ENCODE measurements around the gene FLYWCH2.

FLYWCH2 gene

DNA sequence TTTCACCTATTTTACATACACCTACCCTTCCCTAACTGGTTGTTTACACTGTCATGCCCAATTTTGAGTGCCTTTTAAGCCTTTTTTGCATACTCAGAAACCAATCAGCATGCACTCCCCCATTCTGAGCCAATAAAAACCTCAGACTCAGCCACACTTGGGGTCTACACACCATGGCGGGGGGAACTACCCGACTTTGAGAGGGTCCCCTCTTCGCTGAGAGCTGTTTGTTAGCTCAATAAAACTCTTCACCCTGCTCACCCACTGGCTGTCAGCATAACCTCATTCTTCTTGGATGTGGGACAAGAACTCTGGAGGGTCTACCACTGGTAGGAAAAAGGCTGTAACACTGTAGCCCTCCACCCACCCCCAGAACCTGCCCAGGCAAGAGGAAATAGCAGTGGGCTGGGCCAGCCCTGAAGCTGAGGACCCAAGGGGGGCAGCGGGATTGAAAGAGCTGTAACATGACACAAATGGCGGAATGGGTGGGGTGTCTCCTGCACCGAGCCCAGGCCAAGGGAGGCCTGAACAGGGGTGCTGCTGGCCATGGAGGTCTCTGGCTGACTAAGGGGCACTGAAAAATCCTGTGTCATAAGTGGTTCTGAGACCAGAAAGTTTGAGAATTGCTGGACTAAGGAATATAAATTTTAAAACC lies 3.0 kb upstream of the FLYWCH2 start:
- Mint-ChIP-seq H3K4me3 (no peak overlapping the region), H3K27ac (no peak overlapping the region), H3K4me1 (ENCODE audit: low read depth in 2 of 2) (peaks cover 10 to 12% of the 10 kb centered on the region in 2 donors), H3K27me3 (no peaks in the 10 kb centered on the region), H3K36me3 (ENCODE audit: insufficient read depth) (peaks cover 20% of the 10 kb centered on the region), H3K9me3 (no peaks in the 10 kb centered on the region)
- ATAC-seq (replicated peaks): no peak
- DNase-seq: no peak

DNA sequence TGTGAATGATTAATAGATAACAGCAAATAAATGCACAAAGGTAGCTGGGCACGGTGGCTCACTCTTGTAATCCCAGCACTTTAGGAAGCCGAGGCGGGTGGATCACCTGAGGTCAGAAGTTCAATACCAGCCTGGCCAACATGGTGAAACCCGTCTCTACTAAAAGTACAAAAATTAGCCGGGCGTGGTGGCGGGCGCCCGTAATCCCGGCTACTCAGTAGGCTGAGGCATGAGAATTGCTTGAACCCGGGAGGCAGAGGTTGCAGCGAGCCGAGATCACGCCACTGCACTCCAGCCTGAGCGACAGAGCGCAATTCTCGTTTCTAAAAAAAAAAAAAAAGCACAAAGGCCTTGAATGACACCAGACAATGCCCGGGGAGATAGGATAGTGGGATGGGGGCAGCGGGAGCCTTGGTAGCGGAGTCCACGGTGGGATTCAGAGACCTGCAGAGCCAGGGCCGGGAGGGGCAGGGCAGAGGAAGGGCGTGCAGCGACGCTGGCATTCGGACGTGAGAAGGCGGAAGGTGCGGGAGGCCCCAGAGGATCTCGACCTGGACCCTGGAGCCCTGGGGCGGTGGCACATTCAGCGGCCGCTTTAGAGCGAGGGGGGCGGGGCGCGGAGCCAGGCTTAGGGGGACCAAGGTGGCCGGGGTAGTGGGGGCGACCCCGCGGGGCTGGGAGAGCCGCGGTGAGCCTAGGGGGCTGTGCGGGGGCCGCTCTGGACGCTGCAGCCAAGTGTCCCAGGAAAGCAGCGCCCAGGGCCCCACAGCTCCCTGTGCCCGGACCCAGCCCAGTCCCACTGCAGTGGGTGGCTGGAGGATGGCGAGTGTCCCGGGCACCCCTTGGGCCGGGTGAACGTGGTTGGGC lies 999 bp upstream of the FLYWCH2 start:
- ATAC-seq (replicated peaks): no peak
- H3K27ac Mint-ChIP-seq: peak overlapping the region; percentile 94 to 95
- peak overlapping the region; percentile 91 for H3K4me3 Mint-ChIP-seq

DNA sequence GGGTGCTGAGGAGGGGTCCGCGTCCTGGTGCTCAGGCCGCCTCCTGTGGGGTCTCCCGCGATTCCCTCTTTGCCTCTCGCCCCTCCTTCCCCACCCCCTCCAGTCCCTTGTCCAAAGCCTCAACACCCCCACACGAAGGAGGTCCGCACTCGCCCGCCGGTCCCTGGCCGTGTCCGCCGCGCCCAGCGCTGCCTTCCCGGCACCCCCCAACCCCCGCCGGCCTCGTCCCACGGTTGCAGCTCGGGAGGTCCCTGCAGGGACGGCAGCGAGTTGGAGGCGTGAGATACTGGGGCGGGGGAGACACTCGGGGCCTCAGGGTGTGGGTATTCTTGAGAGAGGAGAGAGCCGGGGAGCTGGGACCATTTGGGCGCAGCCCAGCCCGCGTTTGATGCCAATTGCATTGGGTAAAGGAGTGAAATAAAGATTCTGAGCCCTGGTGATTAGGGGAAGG lies 468 bp downstream of the FLYWCH2 start:
- H3K4me1 Mint-ChIP-seq (ENCODE audit: low read depth in 2 of 2): peaks cover 10 to 17% of the 10 kb centered on the region in 2 donors
- peak overlapping the region; percentile 94 to 95 for H3K27ac Mint-ChIP-seq
- DNase-seq (no peak), ATAC-seq (replicated peaks) (no peak)
- no peaks in the 10 kb centered on the region for H3K9me3 Mint-ChIP-seq
- peak overlapping the region; percentile 91 for H3K4me3 Mint-ChIP-seq
- H3K27me3 Mint-ChIP-seq: no peaks in the 10 kb centered on the region
- H3K36me3 Mint-ChIP-seq (ENCODE audit: insufficient read depth): peaks cover 18% of the 10 kb centered on the region

More for the DNA sequence above, 999 bp upstream of the FLYWCH2 start:
- no peaks in the 10 kb centered on the region for H3K9me3 Mint-ChIP-seq
- peaks cover 18% of the 10 kb centered on the region for H3K36me3 Mint-ChIP-seq (ENCODE audit: insufficient read depth)
- H3K27me3 Mint-ChIP-seq: no peaks in the 10 kb centered on the region
- H3K4me1 Mint-ChIP-seq (ENCODE audit: low read depth in 2 of 2): peaks cover 10 to 17% of the 10 kb centered on the region in 2 donors
- DNase-seq: peak in 2 of 3 experiments; percentile 13 to 25

DNA sequence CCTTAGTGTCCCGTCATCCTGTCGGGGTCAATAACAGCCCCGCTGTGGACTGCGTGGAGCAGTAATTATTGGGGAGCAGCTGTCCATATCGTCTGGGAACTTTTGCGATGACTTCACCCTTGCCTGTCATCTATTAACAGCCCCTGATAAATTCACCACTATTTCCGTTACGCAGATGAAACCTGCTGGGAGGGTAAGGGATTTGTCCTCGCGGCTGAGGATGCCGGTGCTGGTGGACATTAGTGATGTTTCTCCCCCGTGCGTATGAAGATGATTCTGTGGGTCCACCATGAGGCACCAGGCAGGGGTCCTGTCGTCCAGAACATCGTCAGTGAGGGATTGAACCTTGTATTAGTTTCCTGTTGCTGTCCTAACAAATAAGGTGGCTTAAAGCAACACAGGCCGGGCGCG lies 1.0 kb downstream of the FLYWCH2 start:
- peak overlapping the region; percentile 63 to 95 for H3K27ac Mint-ChIP-seq
- no peak for ATAC-seq (replicated peaks)
- H3K4me3 Mint-ChIP-seq: peak overlapping the region; percentile 91
- peaks cover 18% of the 10 kb centered on the region for H3K36me3 Mint-ChIP-seq (ENCODE audit: insufficient read depth)
- no peaks in the 10 kb centered on the region for H3K27me3 Mint-ChIP-seq
- peaks cover 10 to 17% of the 10 kb centered on the region in 2 donors for H3K4me1 Mint-ChIP-seq (ENCODE audit: low read depth in 2 of 2)
- H3K9me3 Mint-ChIP-seq: no peaks in the 10 kb centered on the region
- no peak for DNase-seq

DNA sequence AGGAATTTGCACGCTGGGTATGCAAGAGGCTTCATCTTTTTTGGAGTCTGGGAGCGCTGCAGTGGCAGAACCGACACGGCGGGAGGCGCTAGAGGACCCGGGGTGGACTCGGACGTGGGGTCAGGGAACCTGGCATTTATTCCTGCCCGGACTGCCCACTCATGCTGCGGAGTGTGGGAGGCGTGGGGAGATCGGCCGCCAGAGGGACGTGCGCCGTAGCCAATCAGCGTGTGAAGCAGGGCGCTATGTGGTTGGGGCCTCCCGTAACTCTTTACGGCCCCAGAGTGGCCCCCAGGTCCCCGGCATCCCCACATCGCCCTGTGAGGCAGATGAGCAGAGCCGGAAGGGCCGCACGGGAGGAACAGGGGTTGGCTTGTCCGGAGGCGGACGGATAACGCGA lies 11.2 kb downstream of the FLYWCH2 start:
- Mint-ChIP-seq H3K27ac (no peak overlapping the region), H3K36me3 (ENCODE audit: insufficient read depth) (peaks cover 2% of the 10 kb centered on the region), H3K27me3 (no peaks in the 10 kb centered on the region), H3K4me1 (ENCODE audit: low read depth in 2 of 2) (no peaks in the 10 kb centered on the region), H3K9me3 (no peaks in the 10 kb centered on the region), H3K4me3 (no peak overlapping the region)
- ATAC-seq (replicated peaks) (no peak), DNase-seq (no peak)

DNA sequence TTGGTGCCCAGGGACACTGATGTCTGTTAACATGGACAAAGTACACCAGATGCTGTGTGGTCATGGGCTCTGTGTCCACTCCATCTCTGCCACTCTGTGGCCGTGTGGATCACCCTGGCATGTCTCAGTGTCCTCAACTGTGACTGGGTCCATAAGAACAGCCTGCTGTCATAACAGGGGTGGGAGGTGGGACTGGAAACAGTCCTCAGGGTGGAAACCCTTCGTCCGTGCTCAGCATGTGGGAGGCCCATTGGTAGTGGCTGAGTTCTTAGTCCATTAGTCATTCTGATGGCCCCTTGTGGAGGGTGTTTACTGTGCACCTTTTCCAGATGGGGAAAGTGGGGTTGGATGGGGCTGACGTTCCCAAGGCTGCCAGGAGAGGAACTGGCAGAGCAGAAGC lies 12.8 kb downstream of the FLYWCH2 start:
- Mint-ChIP-seq H3K4me3 (no peak overlapping the region), H3K9me3 (no peaks in the 10 kb centered on the region), H3K27ac (no peak overlapping the region), H3K4me1 (ENCODE audit: low read depth in 2 of 2) (no peaks in the 10 kb centered on the region), H3K27me3 (no peaks in the 10 kb centered on the region), H3K36me3 (ENCODE audit: insufficient read depth) (peaks cover 5% of the 10 kb centered on the region)
- DNase-seq (no peak), ATAC-seq (replicated peaks) (no peak)

DNA sequence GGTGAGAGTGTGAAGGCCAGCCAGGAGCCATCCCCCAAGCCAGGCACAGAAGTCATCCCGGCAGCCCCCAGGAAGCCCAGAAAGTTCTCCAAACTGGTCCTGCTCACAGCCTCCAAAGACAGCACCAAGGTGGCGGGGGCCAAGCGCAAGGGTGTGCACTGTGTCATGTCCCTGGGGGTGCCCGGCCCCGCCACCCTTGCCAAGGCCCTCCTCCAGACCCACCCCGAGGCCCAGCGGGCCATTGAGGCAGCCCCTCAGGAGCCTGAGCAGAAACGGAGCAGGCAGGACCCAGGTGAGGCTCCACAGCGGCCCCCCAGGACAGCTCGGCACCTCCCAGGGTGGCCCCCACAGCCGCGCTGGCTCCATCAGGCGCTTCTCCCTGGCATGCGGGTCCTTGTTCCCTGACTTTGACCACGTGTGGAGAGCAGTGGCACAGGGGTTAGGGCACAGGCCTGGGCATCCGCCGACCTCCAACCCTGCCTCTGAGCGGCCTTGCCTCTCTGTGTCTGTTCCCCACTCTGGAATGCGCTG lies 13.5 kb downstream of the FLYWCH2 start:
- no peaks in the 10 kb centered on the region for H3K4me1 Mint-ChIP-seq (ENCODE audit: low read depth in 2 of 2)
- ATAC-seq (replicated peaks) (no peak), DNase-seq (no peak)
- peak overlapping the region in 1 of 2 donors; percentile 53 for H3K27ac Mint-ChIP-seq
- H3K36me3 Mint-ChIP-seq (ENCODE audit: insufficient read depth): peaks cover 5% of the 10 kb centered on the region
- no peaks in the 10 kb centered on the region for H3K27me3 Mint-ChIP-seq
- no peak overlapping the region for H3K4me3 Mint-ChIP-seq
- H3K9me3 Mint-ChIP-seq: no peaks in the 10 kb centered on the region

DNA sequence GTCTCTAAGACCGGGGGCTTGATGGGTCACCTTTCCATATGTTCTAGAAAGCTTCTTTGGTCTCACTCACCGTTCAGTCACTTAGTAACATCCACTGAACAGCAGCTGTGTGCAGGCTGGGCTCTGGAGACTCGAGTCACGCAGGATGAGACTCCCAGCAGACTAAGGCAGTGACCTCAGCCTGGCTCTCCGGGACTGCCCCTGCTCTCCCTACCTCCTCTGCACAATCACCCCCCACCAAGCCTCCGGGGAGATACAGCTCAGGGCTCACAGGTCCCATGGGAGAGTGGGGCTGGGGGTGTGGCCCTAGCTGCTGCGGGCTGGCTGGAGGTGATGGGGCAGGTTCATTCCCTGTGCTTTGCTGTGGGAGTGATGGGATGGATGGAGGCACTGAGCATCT lies 14.1 kb downstream of the FLYWCH2 start:
- H3K36me3 Mint-ChIP-seq (ENCODE audit: insufficient read depth): peaks cover 5% of the 10 kb centered on the region
- H3K27ac Mint-ChIP-seq: peak overlapping the region in 1 of 2 donors; percentile 53
- DNase-seq: no peak
- H3K27me3 Mint-ChIP-seq: no peaks in the 10 kb centered on the region
- ATAC-seq (replicated peaks): no peak
- no peaks in the 10 kb centered on the region for H3K9me3 Mint-ChIP-seq
- no peak overlapping the region for H3K4me3 Mint-ChIP-seq
- H3K4me1 Mint-ChIP-seq (ENCODE audit: low read depth in 2 of 2): no peaks in the 10 kb centered on the region

DNA sequence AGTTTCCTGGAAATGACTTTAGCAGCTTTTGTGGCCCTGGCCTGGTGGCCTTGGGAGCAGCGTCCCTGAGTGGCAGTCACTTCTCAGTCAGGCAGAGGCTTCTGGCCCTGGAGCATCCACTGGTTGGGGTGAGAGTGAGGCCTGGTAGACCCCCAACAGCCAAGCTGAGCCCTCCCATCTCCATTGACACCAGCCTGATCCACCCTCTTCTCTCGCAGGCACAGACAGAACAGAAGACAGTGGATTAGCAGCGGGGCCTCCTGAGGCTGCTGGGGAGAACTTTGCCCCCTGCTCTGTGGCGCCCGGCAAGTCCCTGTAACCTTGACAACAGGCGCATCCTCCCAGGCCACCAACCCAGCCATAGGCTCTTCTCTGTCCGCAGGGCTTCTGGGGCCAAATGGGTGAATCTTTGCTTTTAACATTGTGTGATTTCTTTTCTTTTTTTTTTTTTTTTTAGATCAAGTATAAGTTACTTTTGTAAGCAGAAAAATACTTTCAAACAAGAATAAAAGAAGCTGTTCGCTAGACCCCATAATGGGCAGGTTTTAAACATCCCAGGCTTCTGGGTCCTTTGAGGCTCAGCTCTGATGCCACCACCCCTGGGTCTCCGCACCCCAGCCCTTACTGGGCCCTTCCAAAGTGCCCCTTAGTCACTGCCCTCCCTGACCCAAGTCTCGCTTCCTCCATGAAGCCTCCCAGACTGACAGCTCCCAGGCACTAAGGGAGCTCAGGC lies 16.0 kb downstream of the FLYWCH2 start:
- Mint-ChIP-seq H3K4me1 (ENCODE audit: low read depth in 2 of 2) (peaks cover 3% of the 10 kb centered on the region in 2 donors), H3K4me3 (no peak overlapping the region), H3K36me3 (ENCODE audit: insufficient read depth) (peaks cover 3% of the 10 kb centered on the region), H3K27ac (no peak overlapping the region), H3K9me3 (no peaks in the 10 kb centered on the region), H3K27me3 (no peaks in the 10 kb centered on the region)
- ATAC-seq (replicated peaks) (no peak), DNase-seq (no peak)

DNA sequence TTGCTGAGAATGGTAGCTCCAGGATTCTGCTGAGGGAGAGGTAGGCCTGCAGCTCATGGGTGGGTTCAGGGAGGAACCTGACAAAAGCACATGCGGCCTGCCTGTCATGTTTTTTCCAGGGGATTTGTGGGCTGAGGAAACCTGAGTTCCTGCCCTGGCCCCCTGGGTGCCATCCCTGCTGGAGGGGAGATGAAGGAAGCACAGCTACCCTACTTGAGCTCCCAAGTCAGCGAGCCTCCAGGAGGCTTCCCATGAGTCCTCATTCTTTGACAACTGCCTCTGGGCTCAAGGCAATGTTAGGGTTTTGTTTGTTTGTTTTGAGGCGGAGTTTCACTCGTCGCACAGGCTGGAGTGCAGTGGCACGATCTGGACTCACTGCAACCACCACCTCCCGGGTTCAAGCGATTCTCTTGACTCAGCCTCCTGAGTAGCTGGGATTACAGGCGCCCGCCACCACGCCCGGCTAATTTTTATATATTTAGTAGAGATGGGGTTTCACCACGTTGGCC lies 16.6 kb downstream of the FLYWCH2 start:
- no peaks in the 10 kb centered on the region for H3K9me3 Mint-ChIP-seq
- H3K27me3 Mint-ChIP-seq: no peaks in the 10 kb centered on the region
- H3K36me3 Mint-ChIP-seq (ENCODE audit: insufficient read depth): peaks cover 2% of the 10 kb centered on the region
- no peak for DNase-seq
- H3K27ac Mint-ChIP-seq: no peak overlapping the region
- H3K4me3 Mint-ChIP-seq: no peak overlapping the region
- no peak for ATAC-seq (replicated peaks)
- peaks cover 6 to 7% of the 10 kb centered on the region in 2 donors for H3K4me1 Mint-ChIP-seq (ENCODE audit: low read depth in 2 of 2)

DNA sequence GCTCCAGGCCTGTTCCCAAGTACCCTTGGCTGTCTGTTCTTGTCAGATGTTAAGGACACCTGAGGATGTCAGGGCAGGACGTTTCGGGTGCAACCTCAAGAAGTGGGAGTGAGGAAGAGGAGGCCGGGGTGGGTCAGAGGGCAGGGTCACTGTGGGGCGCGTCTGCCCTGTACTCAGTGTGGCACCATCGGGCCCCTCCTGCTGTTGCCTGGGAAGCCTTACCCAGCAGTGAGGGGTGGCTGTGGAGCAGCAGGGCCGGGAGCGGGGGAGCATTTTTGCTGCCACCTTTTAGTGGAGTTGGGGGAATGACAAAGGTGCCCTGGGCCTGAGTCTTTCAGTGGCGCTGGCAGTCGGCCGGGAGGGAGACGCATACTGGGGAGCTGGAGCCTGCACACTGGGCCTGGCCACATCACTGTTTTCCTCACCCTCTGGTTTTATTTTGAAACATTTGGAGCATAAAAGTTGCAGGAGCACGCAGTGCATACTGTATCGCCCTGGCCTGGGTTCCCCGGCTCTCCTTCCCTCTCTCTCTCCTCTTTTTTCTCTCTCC lies 17.6 kb downstream of the FLYWCH2 start:
- H3K9me3 Mint-ChIP-seq: no peaks in the 10 kb centered on the region
- H3K4me3 Mint-ChIP-seq: no peak overlapping the region
- no peak for ATAC-seq (replicated peaks)
- H3K27me3 Mint-ChIP-seq: no peaks in the 10 kb centered on the region
- no peak overlapping the region for H3K27ac Mint-ChIP-seq
- DNase-seq: no peak
- peaks cover 9% of the 10 kb centered on the region in 2 donors for H3K4me1 Mint-ChIP-seq (ENCODE audit: low read depth in 2 of 2)
- peaks cover 3% of the 10 kb centered on the region for H3K36me3 Mint-ChIP-seq (ENCODE audit: insufficient read depth)

DNA sequence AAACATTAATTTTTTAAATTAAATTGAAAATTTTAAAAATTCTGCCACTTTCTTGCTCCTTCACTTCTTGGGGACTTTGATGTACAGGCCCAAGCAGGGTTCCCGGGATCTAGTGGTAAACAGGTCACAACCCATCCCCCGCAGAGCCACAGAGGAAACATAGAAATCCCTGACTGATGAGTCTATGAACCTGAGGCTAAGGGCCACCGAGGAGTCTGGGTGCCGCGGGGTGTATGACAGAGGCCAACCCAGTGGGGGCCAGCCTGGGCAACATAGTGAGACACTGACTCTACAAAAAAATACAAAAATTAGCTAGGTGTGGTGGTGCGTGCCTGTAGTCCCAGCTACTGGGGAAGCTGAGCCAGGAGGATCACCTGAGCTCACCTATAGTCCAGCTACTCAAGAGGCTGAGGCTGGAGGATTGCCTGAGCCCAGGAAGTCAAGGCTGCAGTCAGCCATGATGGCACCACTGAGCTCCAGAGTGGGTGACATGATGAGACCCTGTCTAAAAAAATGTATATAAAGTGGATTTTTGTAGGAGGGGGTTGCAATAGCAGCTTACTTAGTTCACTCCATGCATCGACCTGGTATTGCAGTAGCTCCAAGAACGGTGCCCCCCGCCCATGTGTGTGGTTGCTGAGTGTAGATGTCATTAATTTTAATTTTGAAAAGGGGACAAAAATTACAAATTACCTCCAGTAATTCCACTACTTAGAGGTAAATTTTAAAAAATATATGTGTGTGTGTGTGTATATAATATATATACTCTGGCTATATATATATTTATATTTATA lies 19.5 kb downstream of the FLYWCH2 start:
- no peaks in the 10 kb centered on the region for H3K9me3 Mint-ChIP-seq
- ATAC-seq (replicated peaks): no peak
- no peak overlapping the region for H3K4me3 Mint-ChIP-seq
- H3K4me1 Mint-ChIP-seq (ENCODE audit: low read depth in 2 of 2): peaks cover 19 to 26% of the 10 kb centered on the region in 2 donors
- DNase-seq: no peak
- H3K27ac Mint-ChIP-seq: no peak overlapping the region
- H3K27me3 Mint-ChIP-seq: no peaks in the 10 kb centered on the region
- peaks cover 7% of the 10 kb centered on the region for H3K36me3 Mint-ChIP-seq (ENCODE audit: insufficient read depth)

Measured in effector memory CD8-positive, alpha-beta T cell (primary cell).